ENCODE data around the gene NOP14. TPM values are rescaled to one million over a fixed set of nuclear protein-coding genes. Genes with fewer than 3 reads are reported as not detected.

The NOP14 gene
- 16.3 and 25.4 TPM in 2 replicates for total RNA-seq

DNA sequence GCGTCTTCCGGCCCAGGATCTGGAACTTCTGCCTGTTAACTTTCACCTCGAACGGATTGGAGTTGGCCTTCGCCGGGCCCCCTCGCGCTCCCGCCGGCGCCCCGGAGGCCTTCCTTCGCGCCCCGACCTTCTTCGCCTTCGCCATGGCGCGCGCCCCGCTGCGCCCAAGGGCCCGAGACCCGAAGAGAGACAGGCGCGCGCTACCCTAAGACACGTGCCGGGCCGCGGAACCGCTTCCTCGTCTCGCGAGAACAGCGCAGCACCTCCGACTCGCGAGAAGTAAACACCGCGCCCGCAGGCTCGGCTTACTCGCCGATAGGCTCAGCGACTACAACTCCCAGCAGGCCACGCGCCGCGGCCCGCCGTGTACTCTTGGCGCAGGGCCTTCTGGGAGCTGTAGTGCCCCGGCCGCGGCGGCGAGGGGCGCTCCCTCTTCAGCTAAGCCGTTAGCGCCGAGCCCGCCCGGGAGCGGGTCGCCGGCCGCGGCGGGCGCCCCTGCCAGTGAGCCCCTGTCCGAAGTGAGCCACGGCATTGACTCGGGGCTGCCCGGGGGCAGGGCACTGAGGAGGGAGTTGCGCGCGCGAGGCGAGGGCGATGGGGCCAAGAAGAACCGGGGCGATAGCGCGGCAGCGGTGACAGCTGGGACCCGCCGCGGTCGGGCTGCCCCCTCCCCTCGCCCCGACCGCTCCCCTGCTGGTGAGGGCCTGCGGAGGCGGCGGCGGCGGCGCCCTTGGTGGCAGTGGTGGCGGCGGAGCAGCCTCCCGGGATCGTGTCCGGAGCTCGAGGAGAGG, at the start of gene NOP14, which contains the start of gene GRK4:
Gene NOP14, minus strand, starts transcription at position 232 of the 791 bp plus-strand sequence. Its CDS starts 87 bp downstream, at position 145.
Gene GRK4, plus strand, starts transcription at position 397 of the 791 bp plus-strand sequence. CDS start 500 bp downstream, outside the sequence.

Other genes starting within 250 kb of the NOP14 start
- 36.6 and 44.9 TPM in 2 replicates for gene TNIP2, start 207.1 kb downstream of the NOP14 start, total RNA-seq
- 10.5 and 24.8 TPM in 2 replicates for gene SH3BP2, start 170.3 kb downstream of the NOP14 start, total RNA-seq
- 199 and 215 TPM in 2 replicates for gene ADD1, start 119.6 kb downstream of the NOP14 start, total RNA-seq
- 5.7 and 6.8 TPM in 2 replicates for gene GRK4, start 165 bp upstream of the NOP14 start, total RNA-seq
- not detected in 2 replicates for gene HTT-AS, start 111.1 kb upstream of the NOP14 start, total RNA-seq
- 67.3 and 76.5 TPM in 2 replicates for gene HTT, start 111.3 kb upstream of the NOP14 start, total RNA-seq

Measured in smooth muscle cell of the pulmonary artery (primary cell).